IMR-90 (cell line): ENCODE measurements around the gene NFKBIB.

Source experiments
- BHLHE40 ChIP-seq: fragments of 150-350 bp; IDR thresholded peaks from 2 replicates; pipeline ENCODE4 v1.6.1; 2016; ENCODE audit warnings: mild to moderate bottlenecking, low read depth, low read length
- CEBPB ChIP-seq: IDR thresholded peaks from 2 replicates; pipeline ENCODE4 v1.6.1; 2012; ENCODE audit warnings: low read depth, low read length, improper control_type of control experiment
- ELK1 ChIP-seq: fragments of 150-350 bp; IDR thresholded peaks from 2 replicates; pipeline ENCODE4 v1.6.1; 2016; ENCODE audit warnings: low read depth, mild to moderate bottlenecking, low read length, moderate library complexity, borderline replicate concordance
- FOS ChIP-seq: fragments of 150-350 bp; IDR thresholded peaks from 2 replicates; pipeline ENCODE4 v1.6.1; 2016; ENCODE audit warnings: low read depth, low read length
- MAFK ChIP-seq: IDR thresholded peaks from 2 replicates; pipeline ENCODE4 v1.6.1; 2012; ENCODE audit warnings: low read depth, low read length, improper control_type of control experiment
- MAZ ChIP-seq: IDR thresholded peaks from 2 replicates; pipeline ENCODE4 v1.6.1; 2012; ENCODE audit warnings: low read depth, mild to moderate bottlenecking, low read length, improper control_type of control experiment, moderate library complexity, borderline replicate concordance
- MXI1 ChIP-seq: IDR thresholded peaks from 2 replicates; pipeline ENCODE4 v1.6.1; 2012; ENCODE audit warnings: low read depth, mild to moderate bottlenecking, low read length, moderate library complexity, borderline replicate concordance
- POLR2A ChIP-seq: IDR thresholded peaks from 2 replicates; pipeline ENCODE4 v1.6.1; 2012; ENCODE audit warnings: mild to moderate bottlenecking, low read depth, low read length
- RCOR1 ChIP-seq: IDR thresholded peaks from 2 replicates; pipeline ENCODE4 v1.6.1; 2012; ENCODE audit warnings: mild to moderate bottlenecking, low read length, improper control_type of control experiment; ENCODE audit not compliant: insufficient replicate concordance
- RFX5 ChIP-seq: IDR thresholded peaks from 2 replicates; pipeline ENCODE4 v1.8.0; 2012; ENCODE audit warnings: low read depth, mild to moderate bottlenecking, low read length, moderate library complexity
- USF2 ChIP-seq: fragments of 150-350 bp; IDR thresholded peaks from 2 replicates; pipeline ENCODE4 v1.6.1; 2017; ENCODE audit warnings: mild to moderate bottlenecking, antibody characterized with exemption, low read length, low read depth
- TF ChIP-seq, protein P1 (sequence below): conservative IDR thresholded peaks from 2 replicates; pipeline ENCODE4 v1.5.1; 2012; ENCODE audit warnings: mild to moderate bottlenecking, low read depth, low read length, improper control_type of control experiment

GRCh38 chr19:38920602-38921419 lies 21.0 kb downstream of the NFKBIB start:
- TF ChIP-seq CEBPB (no peak), RCOR1 (no peak), MAZ (no peak), FOS (no peak), POLR2A (no peak), USF2 (no peak), ELK1 (no peak), BHLHE40 (no peak), MXI1 (no peak), MAFK (no peak), RFX5 (no peak)
- TF ChIP-seq, protein P1, sequence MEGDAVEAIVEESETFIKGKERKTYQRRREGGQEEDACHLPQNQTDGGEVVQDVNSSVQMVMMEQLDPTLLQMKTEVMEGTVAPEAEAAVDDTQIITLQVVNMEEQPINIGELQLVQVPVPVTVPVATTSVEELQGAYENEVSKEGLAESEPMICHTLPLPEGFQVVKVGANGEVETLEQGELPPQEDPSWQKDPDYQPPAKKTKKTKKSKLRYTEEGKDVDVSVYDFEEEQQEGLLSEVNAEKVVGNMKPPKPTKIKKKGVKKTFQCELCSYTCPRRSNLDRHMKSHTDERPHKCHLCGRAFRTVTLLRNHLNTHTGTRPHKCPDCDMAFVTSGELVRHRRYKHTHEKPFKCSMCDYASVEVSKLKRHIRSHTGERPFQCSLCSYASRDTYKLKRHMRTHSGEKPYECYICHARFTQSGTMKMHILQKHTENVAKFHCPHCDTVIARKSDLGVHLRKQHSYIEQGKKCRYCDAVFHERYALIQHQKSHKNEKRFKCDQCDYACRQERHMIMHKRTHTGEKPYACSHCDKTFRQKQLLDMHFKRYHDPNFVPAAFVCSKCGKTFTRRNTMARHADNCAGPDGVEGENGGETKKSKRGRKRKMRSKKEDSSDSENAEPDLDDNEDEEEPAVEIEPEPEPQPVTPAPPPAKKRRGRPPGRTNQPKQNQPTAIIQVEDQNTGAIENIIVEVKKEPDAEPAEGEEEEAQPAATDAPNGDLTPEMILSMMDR = no peak
